Astrocyte (in vitro differentiated cells and primary cell): ENCODE measurements around the gene C19orf38. TPM values are rescaled to one million over a fixed set of nuclear protein-coding genes. Genes with fewer than 3 reads are reported as not detected.

Source experiments
- DNase-seq: peaks from one replicate; pipeline ENCODE4 v3.0.0-alpha.2; 2010; ENCODE audit warnings: low read depth
- FAIRE-seq: peaks from 2 replicates; lab custom pipeline; 2011; peaks lifted over from hg19 to GRCh38; lab: Jason Lieb, UNC
- H2AFZ ChIP-seq: 2 replicates; pipeline ENCODE4 v1.6.0; 2012; ENCODE audit warnings: low read depth, low read length, inconsistent platforms
- H3K27ac ChIP-seq: 2 replicates; pipeline ENCODE4 v1.5.1; 2011; ENCODE audit warnings: low read depth, low read length, inconsistent platforms
- H3K27me3 ChIP-seq: 2 replicates; pipeline ENCODE4 v1.6.0; 2011; ENCODE audit warnings: low read length, inconsistent platforms; ENCODE audit not compliant: insufficient read depth
- H3K36me3 ChIP-seq: 2 replicates; pipeline ENCODE4 v1.5.1; 2011; ENCODE audit warnings: low read length, inconsistent platforms; ENCODE audit not compliant: insufficient read depth
- H3K4me1 ChIP-seq: 2 replicates; pipeline ENCODE4 v1.5.1; 2011; ENCODE audit warnings: low read length, inconsistent platforms; ENCODE audit not compliant: insufficient read depth
- H3K4me2 ChIP-seq: 2 replicates; pipeline ENCODE4 v1.6.0; 2012; ENCODE audit warnings: low read length, inconsistent platforms
- H3K4me3 ChIP-seq: 2 replicates; pipeline ENCODE4 v1.5.1; 2011; ENCODE audit warnings: low read depth, mild to moderate bottlenecking, low read length, inconsistent platforms; ENCODE audit not compliant: insufficient read depth
- H3K79me2 ChIP-seq: 2 replicates; pipeline ENCODE4 v1.6.0; 2012; ENCODE audit warnings: mild to moderate bottlenecking, low read length, inconsistent platforms; ENCODE audit not compliant: insufficient read depth
- H3K9ac ChIP-seq: 2 replicates; pipeline ENCODE4 v1.6.0; 2012; ENCODE audit warnings: mild to moderate bottlenecking, low read length, inconsistent platforms
- H3K9me3 ChIP-seq: 2 replicates; pipeline ENCODE4 v1.5.1; 2012; ENCODE audit warnings: low read depth, mild to moderate bottlenecking, low read length, inconsistent platforms; ENCODE audit not compliant: insufficient read depth
- H4K20me1 ChIP-seq: 2 replicates; pipeline ENCODE4 v1.6.0; 2012; ENCODE audit warnings: low read length, inconsistent platforms; ENCODE audit not compliant: insufficient read depth
- H3K27ac Mint-ChIP-seq: one replicate; pipeline ENCODE4 v1.8.0; 2021; ENCODE audit warnings: mild to moderate bottlenecking, mixed read lengths; ENCODE audit not compliant: unreplicated experiment
- H3K27me3 Mint-ChIP-seq: one replicate; pipeline ENCODE4 v1.8.0; 2021; ENCODE audit warnings: low read depth, mixed read lengths; ENCODE audit not compliant: unreplicated experiment
- H3K36me3 Mint-ChIP-seq: one replicate; pipeline ENCODE4 v1.8.0; 2021; ENCODE audit warnings: low read depth, mixed read lengths; ENCODE audit not compliant: unreplicated experiment
- H3K4me1 Mint-ChIP-seq: one replicate; pipeline ENCODE4 v1.8.0; 2021; ENCODE audit warnings: low read depth, mixed read lengths; ENCODE audit not compliant: unreplicated experiment
- H3K4me3 Mint-ChIP-seq: one replicate; pipeline ENCODE4 v1.8.0; 2021; ENCODE audit warnings: mild to moderate bottlenecking, moderate library complexity, mixed read lengths; ENCODE audit not compliant: unreplicated experiment
- H3K9me3 Mint-ChIP-seq: one replicate; pipeline ENCODE4 v1.8.0; 2021; ENCODE audit warnings: mild to moderate bottlenecking, mixed read lengths; ENCODE audit not compliant: unreplicated experiment
- EZH2 ChIP-seq: IDR thresholded peaks from 2 replicates; pipeline ENCODE4 v1.6.1; 2012; ENCODE audit warnings: mild to moderate bottlenecking, low read length, inconsistent platforms; ENCODE audit not compliant: insufficient read depth
- total RNA-seq: library from RNA; stranded (reverse); gene quantifications from 2 replicates; pipeline ENCODE4 v1.2.1, GENCODE V29; 2021
- TF ChIP-seq, protein P1 (sequence below): IDR thresholded peaks from 2 replicates; pipeline ENCODE4 v1.5.1; 2011; ENCODE audit warnings: low read depth, mild to moderate bottlenecking, inconsistent platforms, low read length, moderate library complexity; ENCODE audit not compliant: insufficient read depth

Gene C19orf38
- total RNA-seq, 1 donor from 2014 or later: 0.23 TPM

DNA sequence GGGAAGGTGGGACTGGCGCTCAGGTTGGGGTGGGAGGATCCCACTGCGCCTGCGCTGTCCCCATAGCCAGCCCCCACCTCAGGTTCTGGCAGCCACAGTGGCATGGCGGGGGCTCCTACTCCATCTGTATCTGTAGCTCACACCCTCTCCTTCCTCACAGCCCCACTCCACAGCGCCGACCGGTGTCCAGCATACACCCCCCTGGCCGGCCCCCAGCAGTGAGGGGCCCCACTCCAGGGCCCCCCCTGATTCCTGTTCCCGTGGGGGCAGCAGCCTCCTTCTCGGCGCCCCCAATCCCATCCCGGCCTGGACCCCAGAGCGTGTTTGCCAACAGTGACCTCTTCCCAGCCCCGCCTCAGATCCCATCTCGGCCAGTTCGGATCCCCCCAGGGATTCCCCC lies 18.2 kb upstream of the C19orf38 start:
- Histone ChIP-seq H3K9ac (no peak overlapping the region), H3K9me3 (no peaks in the 10 kb centered on the region), H3K79me2 (peaks cover under 1% of the 10 kb centered on the region), H3K4me3 (no peak overlapping the region), H3K36me3 (peaks cover 6% of the 10 kb centered on the region), H2AFZ (no peak overlapping the region), H3K4me2 (no peak overlapping the region), H3K27ac (no peak overlapping the region), H3K27me3 (no peaks in the 10 kb centered on the region), H4K20me1 (peaks cover 3% of the 10 kb centered on the region), H3K4me1 (peaks cover under 1% of the 10 kb centered on the region)
- H3K27me3 Mint-ChIP-seq: no peaks in the 10 kb centered on the region
- no peak for DNase-seq
- no peaks in the 10 kb centered on the region for H3K4me1 Mint-ChIP-seq
- H3K9me3 Mint-ChIP-seq: no peaks in the 10 kb centered on the region
- no peak for TF ChIP-seq EZH2
- TF ChIP-seq, protein P1, sequence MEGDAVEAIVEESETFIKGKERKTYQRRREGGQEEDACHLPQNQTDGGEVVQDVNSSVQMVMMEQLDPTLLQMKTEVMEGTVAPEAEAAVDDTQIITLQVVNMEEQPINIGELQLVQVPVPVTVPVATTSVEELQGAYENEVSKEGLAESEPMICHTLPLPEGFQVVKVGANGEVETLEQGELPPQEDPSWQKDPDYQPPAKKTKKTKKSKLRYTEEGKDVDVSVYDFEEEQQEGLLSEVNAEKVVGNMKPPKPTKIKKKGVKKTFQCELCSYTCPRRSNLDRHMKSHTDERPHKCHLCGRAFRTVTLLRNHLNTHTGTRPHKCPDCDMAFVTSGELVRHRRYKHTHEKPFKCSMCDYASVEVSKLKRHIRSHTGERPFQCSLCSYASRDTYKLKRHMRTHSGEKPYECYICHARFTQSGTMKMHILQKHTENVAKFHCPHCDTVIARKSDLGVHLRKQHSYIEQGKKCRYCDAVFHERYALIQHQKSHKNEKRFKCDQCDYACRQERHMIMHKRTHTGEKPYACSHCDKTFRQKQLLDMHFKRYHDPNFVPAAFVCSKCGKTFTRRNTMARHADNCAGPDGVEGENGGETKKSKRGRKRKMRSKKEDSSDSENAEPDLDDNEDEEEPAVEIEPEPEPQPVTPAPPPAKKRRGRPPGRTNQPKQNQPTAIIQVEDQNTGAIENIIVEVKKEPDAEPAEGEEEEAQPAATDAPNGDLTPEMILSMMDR: no peak
- FAIRE-seq: no peak
- H3K36me3 Mint-ChIP-seq: peaks cover 8% of the 10 kb centered on the region
- H3K4me3 Mint-ChIP-seq: no peak overlapping the region
- no peak overlapping the region for H3K27ac Mint-ChIP-seq

DNA sequence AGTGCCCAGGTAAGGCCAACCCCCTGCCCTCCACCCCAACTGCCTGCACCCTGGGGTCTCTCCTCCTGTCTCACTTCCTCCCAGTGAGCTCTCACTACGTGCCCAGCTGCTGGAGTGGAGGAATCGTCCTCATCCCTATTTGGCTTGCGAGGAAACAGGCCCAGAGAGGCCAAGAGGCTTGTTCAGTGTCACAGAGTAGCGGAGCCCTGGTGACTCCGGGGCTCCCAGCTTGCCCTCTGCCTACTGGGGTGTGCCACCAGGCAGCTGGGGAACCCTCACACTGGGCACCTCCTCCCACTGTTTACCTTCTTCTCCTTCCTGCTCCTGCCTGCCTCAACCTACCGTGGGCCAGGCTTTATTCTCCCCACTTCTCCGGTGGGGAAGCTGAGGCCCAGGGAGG lies 17.8 kb upstream of the C19orf38 start:
- H3K27ac Mint-ChIP-seq: no peak overlapping the region
- H3K4me2 ChIP-seq: no peak overlapping the region
- DNase-seq: no peak
- H3K4me1 ChIP-seq: peaks cover 4% of the 10 kb centered on the region
- H4K20me1 ChIP-seq: peaks cover 6% of the 10 kb centered on the region
- no peak overlapping the region for H3K9ac ChIP-seq
- no peak for FAIRE-seq
- no peak overlapping the region for H3K27ac ChIP-seq
- H3K79me2 ChIP-seq: peaks cover 4% of the 10 kb centered on the region
- no peaks in the 10 kb centered on the region for H3K9me3 ChIP-seq
- H3K4me3 Mint-ChIP-seq: no peak overlapping the region
- no peaks in the 10 kb centered on the region for H3K27me3 ChIP-seq
- peaks cover 8% of the 10 kb centered on the region for H3K36me3 Mint-ChIP-seq
- no peak overlapping the region for H2AFZ ChIP-seq
- peaks cover 6% of the 10 kb centered on the region for H3K36me3 ChIP-seq
- no peaks in the 10 kb centered on the region for H3K27me3 Mint-ChIP-seq
- H3K4me3 ChIP-seq: no peak overlapping the region
- no peak for TF ChIP-seq EZH2
- TF ChIP-seq, protein P1: no peak
- H3K4me1 Mint-ChIP-seq: no peaks in the 10 kb centered on the region
- no peaks in the 10 kb centered on the region for H3K9me3 Mint-ChIP-seq

DNA sequence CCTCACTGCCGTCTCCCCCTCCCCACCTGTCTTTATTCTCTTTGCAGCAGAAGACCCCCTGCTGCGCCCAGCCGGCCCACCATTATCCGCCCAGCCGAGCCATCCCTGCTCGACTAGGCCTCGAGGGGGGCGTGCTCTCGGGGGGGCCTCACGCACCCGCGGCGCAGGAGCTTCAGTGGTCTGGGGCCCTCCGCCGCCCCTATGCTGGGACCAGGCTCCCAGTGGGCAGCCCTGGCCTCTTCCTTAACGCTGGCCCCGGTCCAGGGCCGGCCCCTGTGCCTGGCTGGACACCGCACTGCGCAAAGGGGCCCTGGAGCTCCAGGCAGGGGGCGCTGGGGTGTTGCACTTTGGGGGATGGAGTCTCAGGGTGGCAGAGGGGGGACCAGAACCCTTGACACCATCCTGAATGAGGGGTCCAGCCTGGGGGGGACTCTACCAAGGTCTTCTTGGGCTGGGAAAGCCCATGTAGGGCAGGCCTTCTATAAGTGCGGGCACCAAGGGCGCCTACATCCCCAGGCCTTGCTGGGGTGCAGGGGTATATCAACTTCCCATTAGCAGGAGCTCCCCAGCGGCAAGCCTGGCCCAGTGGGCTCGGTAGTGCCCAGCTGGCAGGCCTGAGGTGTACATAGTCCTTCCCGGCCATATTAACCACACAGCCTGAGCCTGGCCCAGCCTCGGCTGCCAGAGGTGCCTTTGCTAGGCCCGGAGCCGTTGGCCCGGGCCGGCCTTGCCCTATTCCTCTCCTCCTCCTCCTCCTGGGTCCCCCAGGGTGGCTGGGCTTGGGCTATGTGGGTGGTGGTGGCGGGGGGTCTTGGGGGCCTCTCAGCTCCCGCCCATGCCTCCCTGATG lies 17.1 kb upstream of the C19orf38 start:
- DNase-seq (no peak), FAIRE-seq (no peak)
- no peak overlapping the region for H2AFZ ChIP-seq
- peaks cover 6% of the 10 kb centered on the region for H3K4me1 ChIP-seq
- TF ChIP-seq, protein P1: no peak
- TF ChIP-seq EZH2: no peak
- Mint-ChIP-seq H3K9me3 (no peaks in the 10 kb centered on the region), H3K27me3 (no peaks in the 10 kb centered on the region), H3K36me3 (peaks cover 7% of the 10 kb centered on the region), H3K4me1 (no peaks in the 10 kb centered on the region), H3K27ac (no peak overlapping the region), H3K4me3 (no peak overlapping the region)
- peaks cover 5% of the 10 kb centered on the region for H3K79me2 ChIP-seq
- peaks cover 2% of the 10 kb centered on the region for H3K36me3 ChIP-seq
- no peak overlapping the region for H3K9ac ChIP-seq
- H3K4me2 ChIP-seq: no peak overlapping the region
- H3K9me3 ChIP-seq: no peaks in the 10 kb centered on the region
- no peaks in the 10 kb centered on the region for H3K27me3 ChIP-seq
- H3K27ac ChIP-seq: no peak overlapping the region
- H4K20me1 ChIP-seq: peaks cover 6% of the 10 kb centered on the region
- no peak overlapping the region for H3K4me3 ChIP-seq
